ENCODE results near the gene ZNF519.

ZNF519 gene

DNA sequence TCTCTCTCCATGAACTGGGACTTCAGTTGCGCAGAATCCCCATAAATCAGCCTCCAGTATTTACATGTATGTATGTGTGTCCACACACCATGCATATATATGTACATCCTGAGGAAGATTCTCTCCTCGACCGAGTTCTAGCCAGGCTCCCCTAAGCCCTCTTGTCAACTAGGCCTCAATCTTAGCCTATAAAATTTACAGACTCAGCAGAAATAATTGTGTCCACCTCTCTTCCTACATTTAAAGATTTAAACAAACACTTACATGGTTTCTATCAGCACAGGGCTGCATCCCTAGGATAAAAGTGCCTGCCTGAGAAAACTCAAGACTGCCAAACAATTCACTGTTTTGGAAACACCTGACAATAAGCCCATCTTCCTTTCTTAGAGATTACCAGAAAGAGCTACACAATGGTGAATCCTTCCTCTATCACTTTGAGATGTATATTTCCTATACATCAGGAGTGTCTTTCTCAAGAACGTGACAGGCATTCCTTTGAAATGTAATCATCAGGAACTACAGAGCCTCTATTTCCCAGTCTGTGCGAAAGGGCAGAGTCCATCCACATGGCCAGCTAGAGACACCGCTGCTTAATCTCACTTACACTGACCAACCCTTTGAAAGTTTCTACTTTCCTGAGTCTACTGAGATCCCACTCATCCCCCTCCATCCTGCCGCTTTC is 39.5 kb downstream of the ZNF519 start:
- DNase-seq: no peak

DNA sequence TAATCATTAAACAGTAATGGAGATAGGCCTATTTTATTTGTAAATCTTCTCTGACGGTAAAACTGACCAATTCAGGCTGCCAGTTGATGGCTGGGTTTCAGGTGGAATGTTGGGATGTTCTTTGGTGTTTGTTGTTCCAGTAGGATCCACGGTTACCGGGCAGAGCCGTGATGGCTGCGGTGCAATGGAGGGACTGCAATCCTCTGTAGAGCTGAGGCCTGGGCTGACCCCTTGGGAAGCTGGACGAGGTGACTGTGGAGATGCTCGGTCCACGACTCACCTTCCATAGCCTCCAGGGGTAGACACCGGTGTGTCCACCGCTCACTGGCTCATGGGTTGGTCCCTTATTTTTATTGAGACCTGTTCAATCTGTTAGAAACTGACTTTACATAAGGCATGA is 42.5 kb downstream of the ZNF519 start:
- DNase-seq: no peak

DNA sequence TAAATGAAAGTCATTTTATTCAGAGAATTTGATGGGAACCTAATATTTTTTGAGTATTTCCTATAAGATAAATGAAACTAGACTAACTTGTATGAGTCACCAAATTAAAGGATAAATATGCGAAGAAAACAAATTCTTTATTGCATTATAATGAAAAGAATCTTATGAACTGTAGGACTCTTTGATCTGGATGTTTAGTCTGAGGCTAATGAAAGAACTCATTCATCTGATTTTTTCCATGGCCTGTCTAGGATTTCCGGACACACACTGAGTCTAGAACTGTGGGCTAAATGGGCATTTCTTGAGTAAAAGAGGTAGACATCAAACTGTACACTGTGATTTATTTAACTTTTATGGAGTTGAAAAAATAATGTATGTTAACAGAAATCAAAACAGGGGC is 43.0 kb downstream of the ZNF519 start:
- no peak for DNase-seq

DNA sequence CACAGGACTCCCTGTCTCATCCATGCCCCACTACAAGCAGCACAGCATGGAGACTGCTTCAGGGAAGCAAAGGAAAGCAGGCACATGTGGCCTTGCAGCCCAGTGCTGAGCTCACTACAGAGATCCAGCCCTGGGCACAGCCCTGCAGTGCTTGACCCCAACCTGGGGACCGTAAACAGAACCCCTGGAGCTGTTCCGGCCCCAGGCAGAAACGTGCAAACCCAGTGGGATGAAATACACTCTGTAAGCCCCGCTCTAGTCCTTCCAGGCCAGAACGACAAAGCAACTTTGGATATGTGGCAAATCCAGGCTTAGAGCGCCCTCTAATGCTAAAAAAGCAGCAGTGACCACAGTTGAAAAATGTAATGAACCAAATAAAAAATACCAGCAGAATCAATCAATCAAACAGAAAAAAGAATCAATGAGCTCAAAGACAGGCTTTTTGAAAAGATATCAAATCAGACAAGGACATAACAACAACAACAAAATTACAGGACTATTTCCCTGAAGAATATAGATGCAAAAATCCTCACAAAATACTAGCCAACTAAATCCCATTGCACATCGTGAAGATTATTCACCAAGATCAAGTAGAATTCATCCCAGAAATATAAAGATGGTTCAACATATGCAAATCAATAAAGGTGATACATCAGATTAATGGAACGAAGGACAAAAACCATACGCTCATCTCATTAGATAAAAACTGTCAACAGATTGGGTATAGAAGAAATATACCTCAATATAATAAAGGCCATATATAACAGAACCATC is 45.6 kb downstream of the ZNF519 start:
- DNase-seq: peak in 1 of 2 donors; percentile 26

DNA sequence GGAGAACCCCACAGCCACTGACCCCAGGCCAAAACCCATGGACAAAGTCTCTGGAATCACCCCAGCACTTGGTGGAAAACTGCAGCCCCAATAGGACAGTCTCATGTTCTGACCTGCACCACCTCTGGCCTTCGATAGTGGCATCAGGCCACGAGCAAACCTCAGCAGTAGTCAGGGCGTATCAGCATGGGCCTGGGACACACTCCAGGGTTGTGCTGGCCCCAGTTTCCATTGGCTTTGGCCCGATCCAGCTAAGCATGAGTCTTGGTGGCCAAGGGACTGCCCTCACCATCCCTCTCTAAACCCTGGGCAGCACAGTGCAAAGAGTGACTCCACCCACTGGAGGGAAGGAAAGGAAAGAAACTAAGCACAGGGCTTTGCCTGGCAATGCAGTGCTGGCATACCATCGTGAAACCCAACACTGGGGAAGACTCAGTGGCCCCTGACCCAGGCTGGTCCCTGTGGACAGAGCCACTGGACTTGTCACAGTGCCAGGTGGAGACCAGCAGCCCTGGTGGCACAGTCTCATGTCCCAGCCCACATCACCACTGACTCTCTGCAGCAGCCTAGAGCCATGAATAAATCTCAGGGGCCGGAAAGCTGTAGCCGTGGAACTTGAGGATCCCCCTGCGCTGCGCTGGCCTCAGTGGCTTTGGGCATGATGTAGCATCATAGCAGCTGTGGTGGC is 46.3 kb downstream of the ZNF519 start:
- DNase-seq: no peak

DNA sequence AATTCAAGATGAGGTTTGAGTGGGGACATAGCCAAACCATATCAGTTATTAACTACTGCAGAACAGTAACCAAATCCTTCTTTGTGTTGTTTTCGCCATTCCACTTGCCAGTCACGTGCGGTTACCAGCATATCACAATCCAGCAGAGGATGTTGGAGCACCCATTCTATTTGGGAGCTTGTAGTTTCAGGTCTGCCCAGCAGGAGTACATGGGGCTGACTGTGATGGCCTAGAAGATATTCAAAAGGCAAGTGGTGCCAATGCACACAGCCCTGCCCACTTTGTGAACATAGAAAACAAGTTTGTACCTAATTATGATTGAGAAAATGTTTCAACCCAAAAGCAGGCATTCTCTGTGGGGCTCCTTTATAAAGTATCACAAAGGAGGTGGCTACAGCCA is 57.0 kb downstream of the ZNF519 start:
- DNase-seq: no peak

DNA sequence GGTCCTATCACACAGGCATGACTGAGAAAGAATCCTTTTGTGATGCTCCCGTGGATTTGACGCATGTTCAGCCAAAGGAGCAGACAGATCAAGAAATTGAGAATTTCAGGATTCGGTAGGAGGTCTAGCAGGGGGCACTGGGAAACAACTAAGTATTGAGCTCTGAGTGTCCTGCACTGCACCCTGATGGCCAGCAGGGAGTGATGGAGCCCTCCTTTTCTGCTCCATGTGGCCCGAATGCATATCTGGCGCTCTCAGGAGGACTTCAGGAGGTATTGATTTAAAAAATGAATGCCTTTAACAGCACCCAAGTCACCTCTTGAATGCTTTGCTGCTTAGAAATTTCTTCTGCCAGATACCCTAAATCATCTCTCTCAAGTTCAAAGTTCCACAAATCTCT is 58.0 kb downstream of the ZNF519 start:
- DNase-seq: no peak

DNA sequence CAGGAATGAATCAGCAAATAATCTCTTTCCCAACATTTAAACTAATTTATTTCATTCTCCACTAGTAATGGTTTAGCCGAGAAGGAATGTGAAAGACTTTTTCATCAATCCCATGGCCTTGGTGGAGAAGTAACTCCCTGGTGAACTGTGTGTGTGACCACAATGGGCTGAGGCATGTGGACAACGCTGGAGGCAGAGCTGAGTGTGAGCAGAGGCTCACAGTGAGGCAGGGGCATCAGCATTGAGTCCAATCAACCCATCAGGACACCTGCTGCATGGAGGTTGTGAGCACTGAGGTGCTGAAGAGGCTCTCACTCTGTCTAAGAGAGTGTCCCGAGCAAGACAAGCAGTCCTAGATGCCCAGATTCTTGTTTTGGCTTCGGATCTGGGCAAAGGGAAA is 78.6 kb downstream of the ZNF519 start:
- DNase-seq: no peak
